PC-9 (cell line): ENCODE results near the gene ELAVL1.

Experiments used
- CTCF ChIP-seq: fragments of 200-600 bp; sonication (generic); conservative IDR thresholded peaks from 2 replicates; pipeline ENCODE4 v1.6.1; 2017; ENCODE audit warnings: mixed run types, antibody characterized with exemption, mild to moderate bottlenecking, moderate library complexity
- EZH2 ChIP-seq: fragments of 200-600 bp; sonication (generic); IDR thresholded peaks from 2 replicates; pipeline ENCODE4 v1.8.0; 2017; ENCODE audit warnings: antibody characterized with exemption, low read depth

DNA sequence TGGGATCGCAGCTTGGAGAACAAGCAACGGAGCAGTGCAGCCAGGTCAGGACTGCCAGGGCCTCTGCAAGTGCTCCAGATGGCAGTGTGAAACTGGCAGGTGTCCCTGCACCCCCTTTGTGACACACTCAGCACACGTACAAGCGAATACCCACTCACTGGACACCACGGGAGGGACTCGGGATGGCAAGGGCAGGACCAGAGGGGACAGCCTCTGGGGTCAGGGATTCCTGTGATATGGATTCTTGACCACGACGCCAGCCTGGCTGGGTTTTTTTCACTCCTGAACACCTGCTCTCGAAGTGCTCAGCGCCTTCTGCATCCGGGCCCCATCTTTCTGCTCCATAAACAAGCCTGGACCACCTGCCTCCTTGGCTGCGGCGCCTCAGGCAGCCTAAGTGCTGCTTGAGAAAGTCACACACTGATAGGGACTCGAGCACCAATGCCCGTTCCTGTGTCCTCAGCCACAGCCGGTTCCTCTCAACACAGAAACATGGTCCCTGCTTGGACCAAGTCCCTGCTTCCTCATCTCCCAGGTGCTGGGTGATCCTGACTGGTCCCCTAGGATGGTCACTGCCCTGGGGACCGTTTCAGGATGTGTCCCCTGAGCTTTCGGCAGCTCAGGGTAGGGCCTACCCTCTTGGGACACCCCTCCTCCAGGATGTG is 22.0 kb downstream of the ELAVL1 start:
- TF ChIP-seq EZH2: no peak
- TF ChIP-seq CTCF: no peak
